GM12864 (cell line): Measurements from ENCODE around the gene DOCK2.

Experiments used
- DNase-seq: peaks from one replicate; pipeline ENCODE4 v3.0.0-alpha.2; 2011; ENCODE audit warnings: low read depth
- H3K4me3 ChIP-seq: 2 replicates; pipeline ENCODE4 v1.5.1; 2011; ENCODE audit warnings: mild to moderate bottlenecking, low read depth, low read length, control low read depth
- CTCF ChIP-seq: IDR thresholded peaks from 2 replicates; pipeline ENCODE4 v1.5.1; 2011; ENCODE audit warnings: low read depth, mild to moderate bottlenecking, moderate library complexity, low read length, control low read depth, inconsistent platforms; ENCODE audit errors: missing control alignments

Gene DOCK2

GRCh38 chr5:169781420-169782345, 144.6 kb downstream of the DOCK2 start:
- no peak for DNase-seq
- no peak for TF ChIP-seq CTCF
- no peak overlapping the region for H3K4me3 ChIP-seq

GRCh38 chr5:169785771-169786618, 148.9 kb downstream of the DOCK2 start:
- TF ChIP-seq CTCF = no peak
- H3K4me3 ChIP-seq = no peak overlapping the region
- no peak for DNase-seq

- TF ChIP-seq CTCF = no peak
- H3K4me3 ChIP-seq = no peak overlapping the region
- no peak for DNase-seq
These were observed 151.1 kb downstream of the DOCK2 start for GRCh38 chr5:169788168-169788567.

GRCh38 chr5:169789417-169789940, 152.4 kb downstream of the DOCK2 start:
- no peak for DNase-seq
- no peak for TF ChIP-seq CTCF

GRCh38 chr5:169791251-169791650, 154.2 kb downstream of the DOCK2 start:
- no peak for DNase-seq
- no peak for TF ChIP-seq CTCF
- no peak overlapping the region for H3K4me3 ChIP-seq

More at GRCh38 chr5:169789417-169789940, 152.4 kb downstream of the DOCK2 start:
- H3K4me3 ChIP-seq = no peak overlapping the region

- DNase-seq = no peak
- no peak for TF ChIP-seq CTCF
- no peak overlapping the region for H3K4me3 ChIP-seq
These were observed 158.3 kb downstream of the DOCK2 start for GRCh38 chr5:169795338-169795737.
